ENCODE data around the gene PRKCZ. TPM values are rescaled to one million over a fixed set of nuclear protein-coding genes. Genes with fewer than 3 reads are reported as not detected.

Gene PRKCZ
- total RNA-seq, 1 donor from 2014 or later: 4.2 TPM

DNA sequence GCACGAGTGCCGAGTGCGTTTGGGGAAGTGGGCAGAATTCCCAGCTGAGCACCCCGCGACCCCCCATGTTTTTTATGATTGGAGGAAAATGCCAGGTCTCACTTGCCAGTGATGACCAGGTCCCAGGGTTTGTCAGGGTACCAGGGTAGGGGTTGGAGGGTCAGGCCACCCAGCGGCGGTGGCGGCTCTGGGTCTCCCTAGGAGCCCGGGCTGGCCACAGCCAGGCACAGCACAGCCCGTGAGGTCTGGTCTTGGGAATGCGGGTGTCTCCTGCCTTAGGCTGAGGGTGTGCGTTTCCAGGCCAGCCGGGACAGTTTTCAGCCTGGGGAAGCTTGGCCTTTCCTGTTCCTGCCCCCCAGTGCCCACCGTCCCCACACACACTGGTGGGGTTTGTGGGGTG lies 22.7 kb downstream of the PRKCZ start:
- no peaks in the 10 kb centered on the region for H3K4me1 ChIP-seq (ENCODE audit: control insufficient read depth in 3 of 3, insufficient read depth in 3 of 3, low read length in 3 of 3)
- no peak overlapping the region for H3K27ac ChIP-seq (ENCODE audit: low read depth, low read length)
- no peak overlapping the region for H3K9ac ChIP-seq (ENCODE audit: low read depth in 1 of 3, low read length in 3 of 3)
- peaks cover under 1 to 3% (median 3%) of the 10 kb centered on the region in 3 donors for H3K9me3 ChIP-seq (ENCODE audit: control insufficient read depth in 3 of 3, low read length in 3 of 3)
- H3K36me3 ChIP-seq (ENCODE audit: control insufficient read depth in 3 of 3, insufficient read depth in 3 of 3, low read length in 3 of 3): no peaks in the 10 kb centered on the region
- H3K4me3 ChIP-seq (ENCODE audit: low read length in 3 of 3): no peak overlapping the region
- H3K27me3 ChIP-seq (ENCODE audit: control insufficient read depth in 3 of 3, insufficient read depth in 3 of 3, low read length in 3 of 3): peaks cover 70 to 79% (median 78%) of the 10 kb centered on the region in 3 donors

DNA sequence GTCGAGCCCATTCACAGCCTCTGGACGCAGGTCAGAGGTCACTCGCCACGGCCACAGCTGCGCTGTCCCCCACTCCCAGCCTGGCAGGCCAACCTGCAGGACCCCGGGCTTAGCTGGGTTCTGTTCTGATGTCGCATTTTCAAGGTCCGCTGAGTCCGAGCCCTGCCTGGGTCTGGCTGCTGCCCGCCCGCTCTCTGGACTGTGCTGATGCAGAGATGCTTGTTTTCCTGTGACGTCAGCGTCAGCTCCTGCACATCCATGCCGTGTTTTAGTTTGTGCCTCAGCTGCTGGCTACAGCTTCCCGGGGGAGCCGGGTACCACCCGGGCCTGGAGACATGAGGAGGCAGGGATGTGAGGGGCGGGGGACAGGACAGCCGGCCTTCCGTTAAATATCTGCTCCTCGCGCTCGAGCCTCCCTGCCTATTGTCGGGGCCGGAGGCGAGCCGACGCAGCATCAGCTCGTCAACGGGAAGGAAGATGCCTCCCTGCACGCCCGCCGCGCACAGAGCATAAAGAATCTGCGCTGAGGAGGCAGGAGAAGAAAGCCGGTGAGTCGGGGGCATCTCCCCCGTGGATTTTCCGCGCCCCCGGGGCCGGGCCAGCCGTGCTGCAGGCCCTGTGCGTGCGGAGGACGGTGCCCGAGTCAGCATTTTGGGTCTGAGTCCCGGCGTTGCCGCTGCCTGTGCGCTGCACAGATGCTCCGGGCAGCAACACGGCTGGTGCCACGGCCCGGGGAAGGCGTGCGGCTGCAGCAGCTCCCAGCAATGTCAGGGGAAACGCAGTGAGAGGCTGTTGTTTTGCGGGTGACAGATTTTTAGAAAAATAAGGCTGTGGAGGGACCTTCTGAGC lies 23.4 kb downstream of the PRKCZ start:
- peaks cover 64 to 78% (median 74%) of the 10 kb centered on the region in 3 donors for H3K27me3 ChIP-seq (ENCODE audit: control insufficient read depth in 3 of 3, insufficient read depth in 3 of 3, low read length in 3 of 3)
- no peaks in the 10 kb centered on the region for H3K4me1 ChIP-seq (ENCODE audit: control insufficient read depth in 3 of 3, insufficient read depth in 3 of 3, low read length in 3 of 3)
- H3K4me3 ChIP-seq (ENCODE audit: low read length in 3 of 3): no peak overlapping the region
- H3K9me3 ChIP-seq (ENCODE audit: control insufficient read depth in 3 of 3, low read length in 3 of 3): peaks cover 6 to 9% (median 8%) of the 10 kb centered on the region in 3 donors
- H3K36me3 ChIP-seq (ENCODE audit: control insufficient read depth in 3 of 3, insufficient read depth in 3 of 3, low read length in 3 of 3): no peaks in the 10 kb centered on the region
- no peak overlapping the region for H3K27ac ChIP-seq (ENCODE audit: low read depth, low read length)
- no peak overlapping the region for H3K9ac ChIP-seq (ENCODE audit: low read depth in 1 of 3, low read length in 3 of 3)

DNA sequence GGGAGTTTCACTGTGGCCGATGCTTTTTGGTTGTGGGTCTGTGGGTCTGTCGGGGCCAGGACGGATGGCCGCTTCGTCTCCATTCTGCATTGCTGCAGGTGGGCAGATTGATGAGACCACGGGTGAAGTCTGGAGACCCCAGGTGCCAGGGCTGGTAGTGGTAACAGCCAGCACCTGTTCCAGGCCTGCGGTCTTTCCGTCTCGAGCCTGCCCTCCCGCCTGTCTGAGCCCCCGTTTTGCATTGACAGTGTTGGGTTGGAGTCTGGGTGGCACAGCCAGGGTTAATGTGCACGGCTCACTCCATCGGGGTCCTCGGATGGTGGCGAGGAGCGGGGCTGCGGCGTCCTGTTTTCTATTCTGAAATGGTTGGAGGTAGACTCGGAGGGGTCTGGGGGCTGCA lies 24.2 kb downstream of the PRKCZ start:
- Histone ChIP-seq H3K4me1 (ENCODE audit: control insufficient read depth in 3 of 3, insufficient read depth in 3 of 3, low read length in 3 of 3) (no peaks in the 10 kb centered on the region), H3K9ac (ENCODE audit: low read depth in 1 of 3, low read length in 3 of 3) (no peak overlapping the region), H3K27me3 (ENCODE audit: control insufficient read depth in 3 of 3, insufficient read depth in 3 of 3, low read length in 3 of 3) (peaks cover 62 to 75% (median 68%) of the 10 kb centered on the region in 3 donors), H3K4me3 (ENCODE audit: low read length in 3 of 3) (no peak overlapping the region), H3K27ac (ENCODE audit: low read depth, low read length) (no peak overlapping the region), H3K9me3 (ENCODE audit: control insufficient read depth in 3 of 3, low read length in 3 of 3) (peaks cover 9 to 13% (median 10%) of the 10 kb centered on the region in 3 donors), H3K36me3 (ENCODE audit: control insufficient read depth in 3 of 3, insufficient read depth in 3 of 3, low read length in 3 of 3) (no peaks in the 10 kb centered on the region)

DNA sequence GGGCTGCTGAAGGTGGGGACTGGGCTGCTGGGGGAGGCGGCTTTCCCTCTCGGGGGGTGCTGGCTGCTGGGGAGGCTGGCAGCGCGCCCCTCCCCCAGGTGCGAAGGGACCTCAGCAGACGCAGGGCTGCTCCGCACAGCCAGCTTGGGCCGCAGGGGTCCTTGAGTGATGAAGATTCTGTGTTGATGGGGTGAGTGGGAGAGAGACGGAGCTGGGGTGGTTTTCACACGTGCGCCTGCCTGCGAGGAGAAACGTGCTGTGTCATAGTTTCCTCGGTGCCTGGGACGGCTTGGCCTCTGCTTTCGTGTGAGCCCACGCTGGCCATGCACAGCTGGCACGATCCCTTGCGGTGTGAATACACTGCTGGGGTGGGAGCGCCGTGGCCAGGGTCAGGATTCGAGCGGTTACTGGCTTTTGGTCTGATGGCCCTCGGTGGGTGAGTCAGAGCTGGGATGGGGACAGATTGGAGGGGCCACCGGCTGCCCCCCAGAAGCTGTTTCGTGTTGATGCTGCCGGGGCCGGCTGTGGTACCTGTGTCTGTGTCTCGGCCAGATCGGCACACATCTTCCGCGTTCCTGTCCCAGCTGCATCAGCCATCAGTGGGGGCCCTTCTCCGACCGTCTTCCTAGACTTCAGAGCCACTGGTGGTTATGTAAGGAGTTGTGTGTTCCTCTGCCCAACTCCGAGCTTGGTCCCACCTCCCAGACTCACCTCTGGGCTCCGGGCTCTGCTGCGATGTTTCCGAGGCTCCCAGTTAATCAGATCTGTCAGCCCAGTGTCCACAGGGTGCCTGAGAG lies 24.9 kb downstream of the PRKCZ start:
- no peak overlapping the region for H3K9ac ChIP-seq (ENCODE audit: low read depth in 1 of 3, low read length in 3 of 3)
- H3K27ac ChIP-seq (ENCODE audit: low read depth, low read length): no peak overlapping the region
- H3K27me3 ChIP-seq (ENCODE audit: control insufficient read depth in 3 of 3, insufficient read depth in 3 of 3, low read length in 3 of 3): peaks cover 55 to 70% (median 61%) of the 10 kb centered on the region in 3 donors
- no peak overlapping the region for H3K4me3 ChIP-seq (ENCODE audit: low read length in 3 of 3)
- no peaks in the 10 kb centered on the region for H3K36me3 ChIP-seq (ENCODE audit: control insufficient read depth in 3 of 3, insufficient read depth in 3 of 3, low read length in 3 of 3)
- H3K9me3 ChIP-seq (ENCODE audit: control insufficient read depth in 3 of 3, low read length in 3 of 3): peaks cover 9 to 13% (median 11%) of the 10 kb centered on the region in 3 donors
- H3K4me1 ChIP-seq (ENCODE audit: control insufficient read depth in 3 of 3, insufficient read depth in 3 of 3, low read length in 3 of 3): no peaks in the 10 kb centered on the region

DNA sequence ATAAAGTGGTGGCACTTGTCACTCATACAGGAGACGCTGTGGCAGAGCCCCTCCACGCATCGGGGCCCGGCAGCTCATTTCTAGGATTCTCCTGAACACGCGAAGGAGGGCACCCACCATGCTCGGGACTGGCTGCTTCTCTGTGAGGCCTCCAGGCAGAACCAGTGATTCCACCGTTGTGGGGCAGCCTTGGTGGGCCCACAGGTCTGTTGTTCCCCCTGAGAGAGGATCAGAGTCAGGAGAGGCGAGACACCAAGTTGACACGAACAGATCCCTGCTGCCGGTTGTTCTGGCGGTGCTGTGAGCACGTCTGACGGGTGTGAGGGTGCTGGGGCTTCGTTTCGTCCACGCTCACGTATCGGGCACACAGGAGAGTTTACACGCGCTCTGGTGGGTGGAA lies 26.6 kb downstream of the PRKCZ start:
- H3K27me3 ChIP-seq (ENCODE audit: control insufficient read depth in 3 of 3, insufficient read depth in 3 of 3, low read length in 3 of 3): peaks cover 41 to 65% (median 47%) of the 10 kb centered on the region in 3 donors
- no peaks in the 10 kb centered on the region for H3K4me1 ChIP-seq (ENCODE audit: control insufficient read depth in 3 of 3, insufficient read depth in 3 of 3, low read length in 3 of 3)

DNA sequence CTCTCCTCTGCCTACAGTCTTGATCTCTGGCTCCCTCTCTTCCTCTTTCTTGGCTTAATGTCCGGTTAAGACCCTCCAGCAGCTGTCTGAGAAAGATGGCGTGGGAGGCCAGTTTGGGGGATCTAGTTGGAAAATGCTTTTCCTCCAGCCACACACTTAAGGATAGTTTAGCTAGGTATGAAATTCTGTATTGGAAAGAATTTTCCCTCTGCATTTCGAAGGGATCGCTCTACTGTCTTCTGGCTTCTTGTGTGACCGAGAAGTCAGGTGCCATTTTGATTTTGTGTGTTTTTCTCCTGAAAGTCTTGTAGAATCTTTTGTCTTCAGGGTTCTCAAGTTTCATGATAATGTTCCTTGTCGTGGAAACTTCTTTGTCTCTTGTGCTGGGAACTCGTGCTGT lies 28.0 kb downstream of the PRKCZ start:
- H3K9ac ChIP-seq (ENCODE audit: low read depth in 1 of 3, low read length in 3 of 3): no peak overlapping the region
- peaks cover 9 to 15% (median 11%) of the 10 kb centered on the region in 3 donors for H3K9me3 ChIP-seq (ENCODE audit: control insufficient read depth in 3 of 3, low read length in 3 of 3)
- peaks cover 28 to 62% (median 38%) of the 10 kb centered on the region in 3 donors for H3K27me3 ChIP-seq (ENCODE audit: control insufficient read depth in 3 of 3, insufficient read depth in 3 of 3, low read length in 3 of 3)
- H3K27ac ChIP-seq (ENCODE audit: low read depth, low read length): no peak overlapping the region
- H3K4me3 ChIP-seq (ENCODE audit: low read length in 3 of 3): no peak overlapping the region
- no peaks in the 10 kb centered on the region for H3K36me3 ChIP-seq (ENCODE audit: control insufficient read depth in 3 of 3, insufficient read depth in 3 of 3, low read length in 3 of 3)
- H3K4me1 ChIP-seq (ENCODE audit: control insufficient read depth in 3 of 3, insufficient read depth in 3 of 3, low read length in 3 of 3): no peaks in the 10 kb centered on the region

More for the DNA sequence above, 26.6 kb downstream of the PRKCZ start:
- Histone ChIP-seq H3K9me3 (ENCODE audit: control insufficient read depth in 3 of 3, low read length in 3 of 3) (peaks cover 9 to 15% (median 11%) of the 10 kb centered on the region in 3 donors), H3K9ac (ENCODE audit: low read depth in 1 of 3, low read length in 3 of 3) (no peak overlapping the region), H3K27ac (ENCODE audit: low read depth, low read length) (no peak overlapping the region), H3K36me3 (ENCODE audit: control insufficient read depth in 3 of 3, insufficient read depth in 3 of 3, low read length in 3 of 3) (no peaks in the 10 kb centered on the region), H3K4me3 (ENCODE audit: low read length in 3 of 3) (no peak overlapping the region)

DNA sequence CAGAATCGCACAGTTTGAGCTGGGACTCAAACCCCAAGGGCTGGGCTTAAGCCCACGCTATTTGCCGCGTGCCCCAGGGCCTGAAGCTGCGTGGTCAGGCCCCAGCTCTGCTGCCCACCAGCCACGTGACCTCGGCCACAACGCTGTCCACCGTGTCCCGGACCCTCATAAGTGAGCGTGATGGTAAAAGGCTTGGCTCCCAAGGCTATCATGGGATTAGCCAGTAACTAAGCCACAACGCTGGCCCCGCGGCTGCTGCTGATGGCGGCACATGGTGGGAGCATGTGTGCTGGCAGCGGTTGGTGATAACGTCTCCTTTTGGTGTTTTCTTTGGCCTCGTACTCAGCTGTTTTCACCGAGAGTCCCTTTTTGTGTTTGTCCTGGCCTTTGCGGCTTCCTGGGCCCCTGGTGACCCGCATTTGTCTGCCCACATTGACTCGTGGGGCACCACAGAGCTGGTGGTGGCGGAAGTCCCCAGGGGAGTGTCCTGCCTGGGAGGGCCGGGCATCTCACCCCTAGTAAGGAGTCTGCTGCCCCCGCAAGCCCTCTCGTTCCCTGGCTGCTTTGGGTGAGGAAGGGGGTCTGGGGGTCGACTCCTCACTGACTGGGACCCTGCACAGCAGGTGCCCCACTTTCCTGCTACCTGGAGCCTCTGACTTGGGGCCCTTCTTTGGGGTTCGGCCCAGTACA lies 29.3 kb downstream of the PRKCZ start:
- Histone ChIP-seq H3K4me3 (ENCODE audit: low read length in 3 of 3) (no peak overlapping the region), H3K9me3 (ENCODE audit: control insufficient read depth in 3 of 3, low read length in 3 of 3) (peaks cover 9 to 15% (median 11%) of the 10 kb centered on the region in 3 donors), H3K27ac (ENCODE audit: low read depth, low read length) (no peak overlapping the region), H3K36me3 (ENCODE audit: control insufficient read depth in 3 of 3, insufficient read depth in 3 of 3, low read length in 3 of 3) (no peaks in the 10 kb centered on the region), H3K4me1 (ENCODE audit: control insufficient read depth in 3 of 3, insufficient read depth in 3 of 3, low read length in 3 of 3) (no peaks in the 10 kb centered on the region), H3K27me3 (ENCODE audit: control insufficient read depth in 3 of 3, insufficient read depth in 3 of 3, low read length in 3 of 3) (peaks cover 15 to 49% (median 26%) of the 10 kb centered on the region in 3 donors), H3K9ac (ENCODE audit: low read depth in 1 of 3, low read length in 3 of 3) (no peak overlapping the region)

DNA sequence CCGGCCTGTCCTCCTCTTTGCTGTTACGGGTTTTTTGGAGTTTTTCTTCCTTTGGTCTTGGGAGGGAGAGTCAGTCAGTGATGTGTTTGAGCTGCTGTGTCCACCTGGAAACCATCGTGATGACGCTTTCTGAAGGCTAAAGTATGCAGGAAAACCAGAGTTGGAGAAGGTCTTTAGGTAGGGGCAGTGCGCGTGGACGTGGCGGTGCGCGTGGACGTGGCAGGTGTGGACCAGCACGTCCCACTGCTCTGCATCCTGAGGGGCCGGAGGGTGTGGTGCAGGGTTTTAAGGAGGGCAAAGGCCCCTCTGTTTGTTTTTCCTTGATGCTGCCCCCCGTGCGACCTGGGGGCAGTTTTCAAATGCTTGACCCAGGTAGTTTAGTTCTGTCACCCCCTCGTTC lies 29.9 kb downstream of the PRKCZ start:
- no peak overlapping the region for H3K9ac ChIP-seq (ENCODE audit: low read depth in 1 of 3, low read length in 3 of 3)
- H3K4me1 ChIP-seq (ENCODE audit: control insufficient read depth in 3 of 3, insufficient read depth in 3 of 3, low read length in 3 of 3): no peaks in the 10 kb centered on the region
- peaks cover 10 to 46% (median 24%) of the 10 kb centered on the region in 3 donors for H3K27me3 ChIP-seq (ENCODE audit: control insufficient read depth in 3 of 3, insufficient read depth in 3 of 3, low read length in 3 of 3)
- no peaks in the 10 kb centered on the region for H3K36me3 ChIP-seq (ENCODE audit: control insufficient read depth in 3 of 3, insufficient read depth in 3 of 3, low read length in 3 of 3)
- no peak overlapping the region for H3K27ac ChIP-seq (ENCODE audit: low read depth, low read length)
- no peak overlapping the region for H3K4me3 ChIP-seq (ENCODE audit: low read length in 3 of 3)
- H3K9me3 ChIP-seq (ENCODE audit: control insufficient read depth in 3 of 3, low read length in 3 of 3): peaks cover 9 to 15% (median 11%) of the 10 kb centered on the region in 3 donors

DNA sequence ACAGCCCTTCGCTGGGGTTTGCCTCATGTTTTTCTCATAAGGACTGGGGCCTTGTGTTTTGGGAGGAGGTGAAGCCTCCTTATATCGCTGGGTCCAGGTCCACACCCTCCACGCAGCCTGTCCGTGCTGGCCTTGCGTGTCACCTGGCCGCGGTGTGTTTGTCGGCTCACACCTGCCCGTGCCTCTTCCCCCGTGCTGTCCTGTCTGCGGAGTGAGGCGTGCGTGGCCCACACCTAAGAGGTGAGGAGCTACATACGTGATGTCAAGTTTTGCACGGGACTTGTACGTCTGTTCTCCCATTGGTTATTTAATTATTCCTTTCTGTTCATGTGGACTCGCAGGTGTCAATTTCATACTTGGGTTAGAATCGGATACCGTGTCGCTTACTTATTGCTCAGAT lies 30.7 kb downstream of the PRKCZ start:
- Histone ChIP-seq H3K4me3 (ENCODE audit: low read length in 3 of 3) (no peak overlapping the region), H3K27ac (ENCODE audit: low read depth, low read length) (no peak overlapping the region), H3K27me3 (ENCODE audit: control insufficient read depth in 3 of 3, insufficient read depth in 3 of 3, low read length in 3 of 3) (peaks cover 4 to 41% (median 19%) of the 10 kb centered on the region in 3 donors), H3K36me3 (ENCODE audit: control insufficient read depth in 3 of 3, insufficient read depth in 3 of 3, low read length in 3 of 3) (no peaks in the 10 kb centered on the region), H3K9ac (ENCODE audit: low read depth in 1 of 3, low read length in 3 of 3) (no peak overlapping the region), H3K4me1 (ENCODE audit: control insufficient read depth in 3 of 3, insufficient read depth in 3 of 3, low read length in 3 of 3) (no peaks in the 10 kb centered on the region), H3K9me3 (ENCODE audit: control insufficient read depth in 3 of 3, low read length in 3 of 3) (peaks cover 9 to 15% (median 11%) of the 10 kb centered on the region in 3 donors)

Data from skeletal muscle tissue (tissue), 4 donors.